DMS153 (cell line): Measurements from ENCODE around the gene PCDHA1.
"Not testable (repeated sequence)": the region's sequence is repeated elsewhere in the genome, so short reads cannot be mapped to it uniquely, and the experiment has no call there.

ENCODE experiments used
- DNase-seq: peaks from one replicate; lab custom pipeline; 2025; lab: John Stamatoyannopoulos, UW

Gene PCDHA1

DNA sequence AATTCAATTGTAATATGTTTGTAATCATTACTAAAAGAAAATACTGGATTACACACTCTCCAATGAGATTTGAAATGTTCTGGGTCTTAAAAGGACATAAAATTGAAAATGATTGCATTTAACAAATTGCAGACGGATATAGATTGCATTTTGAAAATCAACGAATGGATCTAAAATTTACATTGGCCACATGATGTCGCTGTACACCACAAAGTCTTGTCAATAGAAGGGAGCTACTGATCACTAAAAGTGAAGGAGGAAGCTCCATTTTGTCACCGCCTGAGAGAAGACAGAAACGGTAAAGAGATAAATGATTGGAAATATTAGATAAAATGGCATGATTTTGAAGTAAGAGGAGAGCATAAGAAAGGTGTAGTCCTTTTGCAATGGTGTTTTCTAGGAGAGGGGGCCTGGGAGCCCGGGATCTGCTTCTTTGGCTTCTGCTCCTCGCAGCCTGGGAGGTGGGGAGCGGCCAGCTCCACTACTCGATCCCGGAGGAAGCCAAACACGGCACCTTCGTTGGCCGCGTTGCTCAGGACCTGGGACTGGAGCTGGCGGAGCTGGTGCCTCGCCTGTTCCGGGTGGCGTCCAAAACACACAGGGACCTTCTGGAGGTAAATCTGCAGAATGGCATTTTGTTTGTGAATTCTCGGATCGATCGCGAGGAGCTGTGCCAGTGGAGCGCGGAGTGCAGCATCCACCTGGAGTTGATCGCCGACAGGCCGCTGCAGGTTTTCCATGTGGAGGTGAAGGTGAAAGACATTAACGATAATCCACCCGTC is at the start of gene PCDHA1:
TSS of gene PCDHA1 (plus strand) at position 236 of the 782 bp plus-strand sequence.
- no peak for DNase-seq

DNA sequence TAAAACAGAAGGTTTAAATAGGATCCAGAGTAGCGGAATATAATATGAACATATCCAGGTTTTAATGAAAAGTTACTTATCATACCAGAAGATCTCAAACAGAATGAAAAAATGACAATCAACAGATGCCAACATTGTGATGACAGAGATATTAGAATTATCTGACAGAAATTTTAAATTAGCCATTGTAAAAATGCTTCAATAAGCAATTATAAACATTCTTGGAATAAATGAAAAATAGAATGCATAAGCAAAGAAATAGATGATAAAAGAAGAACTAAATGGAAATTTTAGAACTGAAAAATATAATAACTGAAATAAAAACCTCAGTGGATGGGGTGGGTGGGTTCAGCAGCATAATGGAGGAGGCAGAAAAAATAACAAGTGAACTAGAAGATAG is 48.5 kb upstream of the PCDHA1 start:
- DNase-seq, result no peak

DNA sequence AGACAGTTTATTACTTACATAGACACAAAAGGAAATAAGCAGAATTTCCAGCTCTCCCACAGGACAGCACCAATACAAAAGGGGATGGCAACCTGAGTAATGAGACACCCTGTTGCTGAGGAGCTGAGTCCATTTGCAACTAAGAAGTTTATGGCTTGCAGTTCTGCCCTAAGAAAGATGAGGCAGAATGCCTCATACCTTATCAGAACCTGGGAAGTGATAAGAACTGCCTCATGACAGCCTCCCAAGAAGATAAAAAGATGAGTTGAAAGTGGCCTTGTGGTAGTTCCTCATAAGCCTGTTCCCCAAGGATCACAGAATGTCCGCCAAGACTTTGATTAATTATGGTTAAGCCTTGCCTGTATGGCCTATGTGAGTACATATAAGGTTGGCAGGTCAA is 44.0 kb upstream of the PCDHA1 start:
- no peak for DNase-seq

DNA sequence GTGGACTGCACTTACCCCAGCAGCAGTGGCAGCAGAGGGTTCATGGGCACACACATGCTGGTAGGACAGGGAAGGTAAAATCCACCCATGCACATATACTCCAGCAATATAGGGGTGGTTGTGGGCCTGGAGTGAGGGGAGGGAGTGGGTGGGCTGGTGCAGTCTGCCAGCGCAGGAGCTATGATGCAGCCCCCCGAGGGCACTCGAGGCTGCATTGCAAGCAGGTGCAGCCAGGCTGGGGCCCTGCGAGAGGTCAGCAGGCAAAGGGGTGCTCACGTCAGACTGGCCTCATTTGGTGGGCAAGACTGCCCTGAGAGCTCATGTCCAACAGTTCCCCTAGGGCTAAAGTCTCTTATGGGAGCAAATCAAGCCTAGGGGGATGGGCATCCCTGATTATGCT is 32.4 kb upstream of the PCDHA1 start:
- no peak for DNase-seq

DNA sequence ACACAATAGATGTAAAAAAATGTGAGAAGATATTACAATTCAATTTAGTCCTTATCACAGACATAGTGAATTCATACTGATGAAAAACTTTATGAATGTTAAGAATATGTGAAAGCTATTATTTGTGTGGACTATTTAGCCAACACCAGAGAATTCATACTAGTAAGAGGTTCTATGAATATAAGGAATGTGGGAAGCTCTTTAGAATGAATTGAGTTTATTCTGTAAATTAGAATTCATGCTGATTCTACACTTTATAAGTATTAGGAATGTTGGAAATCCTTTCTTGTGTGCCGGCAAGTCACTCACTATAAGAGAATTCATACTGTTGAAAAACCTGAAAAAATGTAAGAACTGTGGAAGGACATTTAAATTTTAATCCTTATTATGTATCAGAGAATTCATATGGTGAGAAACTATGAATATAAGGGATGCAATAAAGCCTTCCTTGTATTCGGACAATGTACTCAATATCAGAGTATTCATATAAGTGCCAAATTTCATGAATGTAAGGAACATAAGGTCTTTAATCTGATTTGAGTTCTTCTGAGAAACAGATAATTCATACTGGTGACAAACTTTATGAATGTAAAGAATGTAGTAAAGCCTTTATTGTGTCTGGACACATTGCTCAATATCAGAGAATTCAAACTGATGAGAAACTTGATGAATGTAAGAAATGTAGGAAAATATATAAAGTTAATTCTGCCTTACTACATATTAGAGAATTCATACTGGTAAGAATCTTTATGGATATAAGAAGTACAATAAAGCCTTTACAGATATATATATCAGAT is 21.6 kb upstream of the PCDHA1 start:
- DNase-seq, result no peak

DNA sequence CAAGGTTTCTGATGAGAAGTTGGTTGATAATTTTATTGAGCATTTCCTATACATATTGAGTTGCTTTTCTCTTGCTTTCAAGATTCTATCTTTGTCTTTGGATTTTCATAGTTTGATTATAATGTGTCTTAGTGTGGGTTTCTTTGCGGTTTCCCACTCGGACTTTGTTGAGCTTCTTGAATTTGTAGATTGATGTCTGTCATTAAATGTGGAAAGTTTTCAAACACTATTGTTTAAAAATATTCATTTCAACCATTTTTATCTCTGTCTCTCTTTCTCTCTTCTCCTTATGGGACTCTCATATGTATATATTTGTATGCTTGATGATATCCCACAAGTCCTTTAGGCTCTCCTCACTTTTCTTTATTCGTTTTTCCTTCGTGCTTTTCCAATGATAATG is 18.5 kb upstream of the PCDHA1 start:
- no peak for DNase-seq

DNA sequence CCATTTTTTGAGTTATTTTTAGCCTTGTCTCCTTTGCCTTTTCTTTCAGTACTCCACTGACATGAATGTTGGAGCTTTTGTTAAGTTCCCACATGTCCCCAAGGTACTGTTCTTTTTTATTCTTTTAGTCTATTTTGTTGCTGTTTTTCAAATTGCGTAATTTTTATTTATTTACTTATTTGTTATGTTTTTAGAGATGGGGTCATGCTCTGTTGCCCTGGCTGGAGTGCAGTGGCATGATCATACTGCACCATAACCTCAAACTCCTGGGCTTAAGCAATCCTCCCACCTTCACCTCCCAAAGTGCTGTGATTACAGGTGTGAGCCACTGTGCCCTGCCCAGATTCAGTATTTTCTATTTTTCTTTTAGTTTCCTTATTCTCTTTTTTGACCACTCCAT is 5.4 kb upstream of the PCDHA1 start:
- DNase-seq, result no peak

DNA sequence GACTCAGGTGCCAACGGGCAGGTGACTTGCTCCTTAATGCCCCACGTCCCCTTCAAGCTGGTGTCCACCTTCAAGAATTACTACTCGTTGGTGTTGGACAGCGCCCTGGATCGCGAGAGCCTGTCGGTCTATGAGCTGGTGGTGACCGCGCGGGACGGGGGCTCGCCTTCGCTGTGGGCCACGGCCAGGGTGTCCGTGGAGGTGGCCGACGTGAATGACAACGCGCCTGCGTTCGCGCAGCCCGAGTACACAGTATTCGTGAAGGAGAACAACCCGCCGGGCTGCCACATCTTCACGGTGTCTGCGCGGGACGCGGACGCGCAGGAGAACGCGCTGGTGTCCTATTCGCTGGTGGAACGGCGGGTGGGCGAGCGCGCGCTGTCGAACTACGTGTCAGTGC is 1.5 kb downstream of the PCDHA1 start:
- DNase-seq, result not testable (repeated sequence)

DNA sequence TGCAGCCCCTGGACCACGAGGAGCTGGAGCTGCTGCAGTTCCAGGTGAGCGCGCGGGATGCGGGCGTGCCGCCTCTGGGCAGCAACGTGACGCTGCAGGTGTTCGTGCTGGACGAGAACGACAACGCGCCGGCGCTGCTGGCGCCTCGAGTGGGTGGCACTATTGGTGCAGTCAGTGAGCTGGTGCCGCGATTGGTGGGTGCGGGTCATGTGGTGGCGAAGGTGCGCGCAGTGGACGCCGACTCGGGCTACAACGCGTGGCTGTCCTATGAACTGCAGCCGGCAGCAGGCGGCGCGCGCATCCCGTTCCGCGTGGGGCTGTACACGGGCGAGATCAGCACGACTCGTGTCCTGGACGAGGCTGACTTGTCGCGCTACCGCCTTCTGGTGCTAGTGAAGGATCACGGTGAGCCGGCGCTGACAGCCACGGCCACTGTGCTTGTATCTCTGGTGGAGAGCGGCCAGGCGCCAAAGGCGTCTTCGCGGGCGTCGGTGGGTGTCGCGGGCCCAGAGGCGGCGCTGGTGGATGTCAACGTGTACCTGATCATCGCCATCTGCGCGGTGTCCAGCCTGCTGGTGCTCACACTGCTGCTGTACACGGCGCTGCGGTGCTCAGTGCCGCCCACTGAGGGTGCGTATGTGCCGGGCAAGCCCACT is 2.0 kb downstream of the PCDHA1 start:
- not testable (repeated sequence) for DNase-seq

DNA sequence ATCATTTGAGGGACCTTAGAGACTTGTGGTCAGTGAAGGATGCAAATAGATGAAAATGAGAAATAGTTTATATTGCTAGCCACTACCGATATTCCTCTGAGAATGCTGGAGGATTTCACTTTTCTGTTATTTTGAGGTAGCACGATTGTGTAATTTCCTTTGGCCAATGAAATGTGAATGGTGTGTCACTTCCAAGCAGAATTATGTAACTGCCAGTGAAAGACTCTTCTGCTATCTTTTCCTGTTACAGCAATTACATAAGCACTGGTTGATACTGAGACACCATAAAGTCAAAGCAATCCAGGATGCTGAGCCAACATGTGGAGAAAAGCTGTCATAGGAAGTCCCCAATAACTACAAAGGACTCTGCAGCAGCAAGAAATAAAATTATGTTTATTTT is 5.1 kb downstream of the PCDHA1 start:
- DNase-seq, result no peak

DNA sequence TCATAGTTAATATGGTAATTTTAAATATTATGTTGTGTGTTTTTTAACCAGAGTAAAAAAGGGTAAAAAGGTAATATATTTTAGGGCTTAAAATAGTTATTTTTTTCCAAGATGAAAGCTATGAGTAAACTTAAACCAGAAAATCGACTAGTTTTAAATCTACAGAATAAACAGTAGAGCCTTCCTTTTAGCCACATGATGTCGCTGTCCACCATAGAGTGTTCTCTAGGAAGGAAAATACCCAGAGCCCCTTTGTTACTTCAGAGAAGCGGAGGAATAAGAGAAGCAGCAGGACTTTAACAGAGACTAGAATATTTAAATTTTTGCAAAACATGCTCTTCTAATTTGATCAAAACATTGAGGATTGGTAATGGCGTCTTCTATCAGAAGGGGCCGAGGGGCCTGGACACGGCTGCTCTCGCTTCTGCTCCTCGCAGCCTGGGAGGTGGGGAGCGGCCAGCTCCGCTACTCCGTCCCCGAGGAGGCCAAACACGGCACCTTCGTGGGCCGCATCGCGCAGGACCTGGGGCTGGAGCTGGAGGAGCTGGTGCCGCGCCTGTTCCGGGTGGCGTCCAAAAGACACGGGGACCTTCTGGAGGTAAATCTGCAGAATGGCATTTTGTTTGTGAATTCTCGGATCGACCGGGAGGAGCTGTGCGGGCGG is 8.8 kb downstream of the PCDHA1 start, which contains the start of gene PCDHA2:
TSS of gene PCDHA2 (plus strand) at position 258 of the 664 bp plus-strand sequence.
- no peak for DNase-seq

DNA sequence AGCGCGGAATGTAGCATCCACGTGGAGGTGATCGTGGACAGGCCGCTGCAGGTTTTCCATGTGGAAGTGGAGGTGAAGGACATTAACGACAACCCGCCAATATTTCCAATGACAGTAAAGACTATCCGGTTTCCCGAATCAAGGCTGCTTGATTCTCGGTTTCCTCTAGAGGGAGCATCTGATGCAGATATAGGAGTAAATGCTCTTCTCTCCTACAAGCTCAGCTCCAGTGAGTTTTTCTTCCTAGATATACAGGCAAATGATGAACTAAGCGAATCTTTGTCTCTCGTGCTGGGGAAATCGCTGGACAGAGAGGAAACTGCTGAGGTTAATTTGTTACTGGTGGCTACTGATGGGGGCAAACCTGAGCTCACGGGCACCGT is 9.3 kb downstream of the PCDHA1 start:
- no peak for DNase-seq

DNA sequence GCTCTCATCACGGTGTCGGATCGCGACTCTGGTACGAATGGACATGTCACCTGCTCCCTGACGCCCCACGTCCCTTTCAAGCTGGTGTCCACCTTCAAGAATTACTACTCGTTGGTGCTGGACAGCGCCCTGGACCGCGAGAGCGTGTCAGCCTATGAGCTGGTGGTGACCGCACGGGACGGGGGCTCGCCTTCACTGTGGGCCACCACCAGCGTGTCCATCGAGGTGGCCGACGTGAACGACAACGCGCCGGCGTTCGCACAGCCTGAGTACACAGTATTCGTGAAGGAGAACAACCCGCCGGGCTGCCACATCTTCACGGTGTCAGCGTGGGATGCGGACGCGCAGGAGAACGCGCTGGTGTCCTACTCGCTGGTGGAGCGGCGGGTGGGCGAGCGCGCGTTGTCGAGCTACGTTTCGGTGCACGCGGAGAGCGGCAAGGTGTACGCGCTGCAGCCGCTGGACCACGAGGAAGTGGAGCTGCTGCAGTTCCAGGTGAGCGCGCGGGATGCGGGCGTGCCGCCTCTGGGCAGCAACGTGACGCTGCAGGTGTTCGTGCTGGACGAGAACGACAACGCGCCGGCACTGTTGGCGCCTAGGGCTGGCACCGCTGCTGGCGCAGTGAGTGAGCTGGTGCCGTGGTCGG is 10.3 kb downstream of the PCDHA1 start:
- DNase-seq, result not testable (repeated sequence)

DNA sequence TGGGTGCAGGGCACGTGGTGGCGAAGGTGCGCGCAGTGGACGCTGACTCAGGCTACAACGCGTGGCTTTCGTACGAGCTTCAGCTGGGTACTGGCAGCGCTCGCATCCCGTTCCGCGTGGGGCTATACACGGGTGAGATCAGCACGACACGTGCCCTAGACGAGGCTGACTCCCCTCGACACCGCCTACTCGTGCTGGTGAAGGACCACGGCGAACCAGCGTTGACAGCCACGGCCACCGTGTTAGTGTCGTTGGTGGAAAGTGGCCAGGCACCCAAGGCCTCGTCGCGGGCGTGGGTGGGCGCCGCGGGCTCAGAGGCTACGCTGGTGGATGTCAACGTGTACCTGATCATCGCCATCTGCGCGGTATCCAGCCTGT is 10.8 kb downstream of the PCDHA1 start:
- no peak for DNase-seq

DNA sequence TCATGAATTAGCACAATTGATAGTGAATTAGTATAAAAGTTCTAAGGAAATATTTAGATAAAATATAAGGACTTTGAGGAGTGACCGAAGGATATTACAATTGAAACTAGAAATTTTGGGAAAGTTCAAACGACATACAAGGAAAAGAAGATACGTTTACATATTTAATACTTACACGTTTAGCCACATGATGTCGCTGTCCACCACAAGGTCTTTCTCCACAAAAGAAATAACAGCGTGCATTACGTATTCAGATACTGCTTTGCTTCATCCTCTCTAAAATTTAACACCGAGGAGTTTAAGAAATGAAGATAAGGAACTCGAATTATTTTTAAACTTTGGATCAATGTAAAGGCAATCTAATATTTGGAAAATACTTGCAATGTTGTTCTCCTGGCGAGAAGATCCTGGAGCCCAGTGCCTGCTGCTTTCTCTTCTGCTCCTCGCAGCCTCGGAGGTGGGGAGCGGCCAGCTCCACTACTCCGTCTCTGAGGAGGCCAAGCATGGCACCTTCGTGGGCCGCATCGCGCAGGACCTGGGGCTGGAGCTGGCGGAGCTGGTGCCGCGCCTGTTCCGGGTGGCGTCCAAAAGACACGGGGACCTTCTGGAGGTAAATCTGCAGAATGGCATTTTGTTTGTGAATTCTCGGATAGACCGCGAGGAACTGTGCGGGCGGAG is 15.0 kb downstream of the PCDHA1 start, which contains the start of gene PCDHA3:
TSS of gene PCDHA3 (plus strand) at position 242 of the 678 bp plus-strand sequence.
- DNase-seq, result no peak

DNA sequence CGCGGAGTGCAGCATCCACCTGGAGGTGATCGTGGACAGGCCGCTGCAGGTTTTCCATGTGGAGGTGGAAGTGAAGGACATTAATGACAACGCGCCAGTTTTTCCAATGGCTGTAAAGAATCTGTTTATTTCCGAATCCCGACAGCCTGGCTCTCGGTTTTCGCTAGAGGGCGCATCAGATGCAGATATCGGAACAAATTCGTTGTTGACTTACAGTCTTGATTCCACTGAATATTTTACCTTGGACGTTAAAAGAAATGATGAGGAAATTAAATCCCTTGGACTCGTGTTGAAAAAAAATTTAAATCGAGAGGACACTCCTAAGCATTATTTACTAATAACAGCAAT is 15.5 kb downstream of the PCDHA1 start:
- no peak for DNase-seq

DNA sequence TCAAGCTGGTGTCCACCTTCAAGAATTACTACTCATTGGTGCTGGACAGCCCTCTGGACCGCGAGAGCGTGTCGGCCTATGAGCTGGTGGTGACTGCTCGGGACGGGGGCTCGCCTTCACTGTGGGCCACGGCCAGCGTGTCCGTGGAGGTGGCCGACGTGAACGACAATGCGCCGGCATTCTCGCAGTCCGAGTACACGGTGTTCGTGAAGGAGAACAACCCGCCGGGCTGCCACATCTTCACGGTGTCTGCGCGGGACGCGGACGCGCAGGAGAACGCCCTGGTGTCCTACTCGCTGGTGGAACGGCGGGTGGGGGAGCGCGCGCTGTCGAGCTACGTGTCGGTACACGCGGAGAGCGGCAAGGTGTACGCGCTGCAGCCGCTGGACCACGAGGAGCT is 16.4 kb downstream of the PCDHA1 start:
- not testable (repeated sequence) for DNase-seq

DNA sequence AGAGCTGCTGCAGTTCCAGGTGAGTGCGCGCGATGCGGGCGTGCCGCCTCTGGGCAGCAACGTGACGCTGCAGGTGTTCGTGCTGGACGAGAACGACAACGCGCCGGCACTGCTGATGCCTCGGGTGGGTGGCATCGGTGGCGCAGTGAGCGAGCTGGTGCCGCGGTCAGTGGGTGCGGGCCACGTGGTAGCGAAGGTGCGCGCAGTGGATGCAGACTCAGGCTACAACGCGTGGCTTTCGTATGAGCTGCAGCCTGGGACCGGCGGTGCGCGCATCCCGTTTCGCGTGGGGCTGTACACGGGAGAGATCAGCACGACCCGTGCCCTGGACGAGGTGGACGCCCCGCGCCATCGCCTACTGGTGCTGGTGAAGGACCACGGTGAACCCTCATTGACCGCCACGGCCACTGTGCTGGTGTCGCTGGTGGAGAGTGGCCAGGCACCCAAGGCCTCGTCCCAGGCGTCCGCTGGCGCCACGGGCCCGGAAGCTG is 16.9 kb downstream of the PCDHA1 start:
- DNase-seq, result no peak

DNA sequence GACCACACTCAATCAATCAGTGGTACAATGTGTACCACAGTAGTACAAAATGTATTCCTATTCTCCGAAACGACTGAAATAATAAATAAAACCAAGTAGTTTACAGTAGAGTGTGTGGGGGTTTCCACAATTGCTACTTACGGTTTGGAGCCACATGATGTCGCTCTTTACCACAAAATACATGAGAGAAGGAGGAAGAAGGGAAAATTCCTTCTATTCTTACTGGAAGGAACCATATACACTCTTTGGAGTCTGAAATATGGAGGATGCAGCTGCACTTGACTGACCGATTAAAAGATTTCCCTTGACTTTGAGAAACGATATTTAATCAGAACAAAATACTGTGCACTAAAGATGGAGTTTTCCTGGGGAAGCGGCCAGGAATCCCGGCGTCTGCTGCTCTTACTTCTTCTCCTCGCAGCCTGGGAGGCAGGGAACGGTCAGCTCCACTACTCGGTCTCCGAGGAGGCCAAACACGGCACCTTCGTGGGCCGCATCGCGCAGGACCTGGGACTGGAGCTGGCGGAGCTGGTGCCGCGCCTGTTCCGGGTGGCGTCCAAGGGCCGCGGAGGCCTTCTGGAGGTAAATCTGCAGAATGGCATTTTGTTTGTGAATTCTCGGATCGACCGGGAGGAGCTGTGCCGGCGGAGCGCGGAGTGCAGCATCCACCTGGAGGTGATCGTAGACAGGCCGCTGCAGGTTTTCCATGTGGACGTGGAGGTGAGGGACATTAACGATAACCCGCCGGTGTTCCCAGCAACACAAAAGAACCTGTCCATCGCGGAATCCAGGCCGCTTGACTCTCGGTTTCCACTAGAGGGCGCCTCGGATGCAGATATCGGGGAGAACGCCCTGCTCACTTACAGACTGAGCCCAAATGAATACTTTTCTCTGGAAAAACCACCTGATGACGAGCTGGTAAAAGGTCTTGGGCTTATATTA is 21.2 kb downstream of the PCDHA1 start, which contains the start of gene PCDHA4:
TSS of gene PCDHA4 (plus strand) at position 235 of the 942 bp plus-strand sequence.
- no peak for DNase-seq
